WTC11 (cell line): Measurements from ENCODE around the gene GBP5.

Source experiments
- ATF3 ChIP-seq: sonication (generic); formaldehyde crosslinking; conservative IDR thresholded peaks from 2 replicates; pipeline ENCODE4 v1.8.1; 2022; ENCODE audit warnings: mild to moderate bottlenecking, missing genetic modification reagents
- CREB1 ChIP-seq: sonication (generic); formaldehyde crosslinking; IDR thresholded peaks from 2 replicates; pipeline ENCODE4 v1.8.0; 2023; ENCODE audit warnings: mild to moderate bottlenecking, missing genetic modification reagents
- CTCF ChIP-seq: fragments of 200-600 bp; IDR thresholded peaks from 2 replicates; pipeline ENCODE4 v1.8.0; 2022; ENCODE audit warnings: antibody characterized with exemption
- E2F4 ChIP-seq: sonication (generic); formaldehyde crosslinking; IDR thresholded peaks from 2 replicates; pipeline ENCODE4 v1.8.1; 2022; ENCODE audit warnings: low read depth, mild to moderate bottlenecking, moderate library complexity, missing genetic modification reagents, borderline replicate concordance
- ESRRA ChIP-seq: sonication (generic); formaldehyde crosslinking; IDR thresholded peaks from 2 replicates; pipeline ENCODE4 v1.8.1; 2022; ENCODE audit warnings: mild to moderate bottlenecking, missing genetic modification reagents, borderline replicate concordance
- JAZF1 ChIP-seq: fragments of 250-450 bp; sonication (Bioruptor Pico); IDR thresholded peaks from 2 replicates; pipeline ENCODE4 v1.9.0; 2021; ENCODE audit warnings: moderate library complexity, mild to moderate bottlenecking, inconsistent platforms
- KAT7 ChIP-seq: sonication (generic); formaldehyde crosslinking; IDR thresholded peaks from 2 replicates; pipeline ENCODE4 v1.8.1; 2023; ENCODE audit warnings: missing genetic modification reagents, mild to moderate bottlenecking, borderline replicate concordance
- MAX ChIP-seq: sonication (generic); formaldehyde crosslinking; IDR thresholded peaks from 2 replicates; pipeline ENCODE4 v1.8.0; 2022; ENCODE audit warnings: mild to moderate bottlenecking, missing genetic modification reagents
- NR1H2 ChIP-seq: sonication (generic); formaldehyde crosslinking; IDR thresholded peaks from 2 replicates; pipeline ENCODE4 v1.9.0; 2021; ENCODE audit warnings: mild to moderate bottlenecking, moderate library complexity, missing genetic modification reagents
- SP1 ChIP-seq: sonication (generic); formaldehyde crosslinking; conservative IDR thresholded peaks from 2 replicates; pipeline ENCODE4 v1.8.1; 2022; ENCODE audit warnings: missing genetic modification reagents
- TCF7 ChIP-seq: sonication (generic); formaldehyde crosslinking; IDR thresholded peaks from 2 replicates; pipeline ENCODE4 v1.8.0; 2022; ENCODE audit warnings: mild to moderate bottlenecking, low read depth, missing genetic modification reagents, moderate library complexity
- USF2 ChIP-seq: sonication (generic); formaldehyde crosslinking; IDR thresholded peaks from 2 replicates; pipeline ENCODE4 v1.8.1; 2023; ENCODE audit warnings: mild to moderate bottlenecking, missing genetic modification reagents, moderate library complexity
- ZNF121 ChIP-seq: sonication (generic); formaldehyde crosslinking; IDR thresholded peaks from 2 replicates; pipeline ENCODE4 v1.8.0; 2023; ENCODE audit warnings: missing genetic modification reagents

GRCh38 chr1:89260566-89261255 is 11.9 kb downstream of the GBP5 start:
- TF ChIP-seq CTCF (no peak), ZNF121 (CRISPR knock-in tag) (no peak), KAT7 (CRISPR knock-in tag) (no peak), ATF3 (CRISPR knock-in tag) (no peak), SP1 (CRISPR knock-in tag) (no peak), ESRRA (CRISPR knock-in tag) (no peak), TCF7 (CRISPR knock-in tag) (no peak), USF2 (CRISPR knock-in tag) (no peak), E2F4 (no peak), MAX (no peak), NR1H2 (CRISPR knock-in tag) (no peak), JAZF1 (CRISPR knock-in tag) (no peak), CREB1 (no peak)
